Spleen (tissue), 7 donors: ENCODE data around the gene ANKRD28.

Experiments used
- CTCF ChIP-seq, 11 experiments: fragments of 200-600 bp in 7 of 11; fragments of 450-650 bp in 4 of 11; sonication (generic) in 4 of 11; IDR thresholded peaks in 8 of 11; conservative IDR thresholded peaks in 3 of 11; 1 replicate in 7 of 11; 2 replicates in 4 of 11; pipeline versions ENCODE4 v1.4.0 to v1.8.0; 2016 to 2021; ENCODE audit warnings: antibody characterized with exemption in 11 of 11, inconsistent platforms in 4 of 11, mild to moderate bottlenecking in 1 of 11
- POLR2A ChIP-seq, 3 donors: fragments of 450-650 bp; IDR thresholded peaks; one replicate each; pipeline ENCODE4 v1.5.1; 2017; ENCODE audit warnings: antibody characterized with exemption in 3 of 3, mild to moderate bottlenecking in 1 of 3
- donor health status: DM: no; HTN: no; CAD: no; lungs with moderate emphysema.
- donor health status: DM: no; HTN: no; CAD: no.
- donor health status: DM: no; HTN: no; CAD: no.

- TF ChIP-seq POLR2A (IDR thresholded peaks at IDR 0.05) (no peak), CTCF (IDR thresholded peaks at IDR 0.05 in 8 of 11, conservative IDR thresholded peaks at IDR 0.05 in 3 of 11) (no peak)
Observed at GRCh38 chr3:15682561-15683185, 115.1 kb downstream of the ANKRD28 start.
